ENCODE data around the gene GHR.
"Not testable (repeated sequence)": the region's sequence is repeated elsewhere in the genome, so short reads cannot be mapped to it uniquely, and the experiment has no call there.

Gene GHR

GRCh38 chr5:42680046-42680445 is 256.8 kb downstream of the GHR start:
- no peak for DNase-seq (ENCODE audit: low spot score)
- no peak for TF ChIP-seq CTCF (IDR thresholded peaks at IDR 0.05; ENCODE audit: extremely low read depth, insufficient read depth, missing control alignments)
- in situ Hi-C loops (cut with MboI; ENCODE audit: low pct_unique_long_range_greater_than_20kb, low sequenced_read_pairs, unreplicated experiment): no loop called here

- in situ Hi-C loops (cut with MboI; ENCODE audit: low pct_unique_long_range_greater_than_20kb, low sequenced_read_pairs, unreplicated experiment); DNase-seq (ENCODE audit: low spot score): not testable (repeated sequence)
Measured at GRCh38 chr5:42685078-42685477, 261.8 kb downstream of the GHR start.

GRCh38 chr5:42689391-42689790 is 266.2 kb downstream of the GHR start:
- DNase-seq (ENCODE audit: low spot score): no peak
- in situ Hi-C loops (cut with MboI; ENCODE audit: low pct_unique_long_range_greater_than_20kb, low sequenced_read_pairs, unreplicated experiment): no loop called here
- no peak for TF ChIP-seq CTCF (IDR thresholded peaks at IDR 0.05; ENCODE audit: extremely low read depth, insufficient read depth, missing control alignments)

- in situ Hi-C loops (cut with MboI; ENCODE audit: low pct_unique_long_range_greater_than_20kb, low sequenced_read_pairs, unreplicated experiment): no loop called here
- no peak for TF ChIP-seq CTCF (IDR thresholded peaks at IDR 0.05; ENCODE audit: extremely low read depth, insufficient read depth, missing control alignments)
- no peak for DNase-seq (ENCODE audit: low spot score)
Measured at GRCh38 chr5:42691413-42691937, 268.2 kb downstream of the GHR start.

- in situ Hi-C loops (cut with MboI; ENCODE audit: low pct_unique_long_range_greater_than_20kb, low sequenced_read_pairs, unreplicated experiment): no loop called here
- DNase-seq (ENCODE audit: low spot score): no peak
- no peak for TF ChIP-seq CTCF (IDR thresholded peaks at IDR 0.05; ENCODE audit: extremely low read depth, insufficient read depth, missing control alignments)
Measured at GRCh38 chr5:42701351-42702059, 278.3 kb downstream of the GHR start.

- no peak for DNase-seq (ENCODE audit: low spot score)
- in situ Hi-C loops (cut with MboI; ENCODE audit: low pct_unique_long_range_greater_than_20kb, low sequenced_read_pairs, unreplicated experiment): no loop called here
- no peak for TF ChIP-seq CTCF (IDR thresholded peaks at IDR 0.05; ENCODE audit: extremely low read depth, insufficient read depth, missing control alignments)
Measured at GRCh38 chr5:42703238-42703637, 280.0 kb downstream of the GHR start.

- TF ChIP-seq CTCF (IDR thresholded peaks at IDR 0.05; ENCODE audit: extremely low read depth, insufficient read depth, missing control alignments): no peak
- in situ Hi-C loops (cut with MboI; ENCODE audit: low pct_unique_long_range_greater_than_20kb, low sequenced_read_pairs, unreplicated experiment): no loop called here
- no peak for DNase-seq (ENCODE audit: low spot score)
Measured at GRCh38 chr5:42715785-42716184, 292.5 kb downstream of the GHR start.

Measured in GM13977 (cell line).